A549 (cell line): ENCODE data around the gene PRPSAP2. TPM values are rescaled to one million over a fixed set of nuclear protein-coding genes. Genes with fewer than 3 reads are reported as not detected.

ENCODE experiments used
- ATAC-seq, 2 experiments: fragments of 200-7000 bp in 1 of 2; fragments of >200 bp in 1 of 2; cut with Nextera tagmentation in 1 of 2; cut with Tn5 transposase in 1 of 2; 3 replicates each; pipeline versions ENCODE4 v1.8.0 to v1.9.1; 2018 to 2020; ENCODE audit warnings: mild to moderate bottlenecking in 1 of 2, moderate library complexity in 1 of 2
- CTCF ChIA-PET: fragments of 300-600 bp; sonication (Branson Sonifier 250); formaldehyde crosslinking; extraction: SDS; loops from one replicate; lab custom pipeline; 2021; ENCODE audit warnings: antibody characterized with exemption, inconsistent platforms; lab: Yijun Ruan, JAX
- POLR2A ChIA-PET: fragments of 350-600 bp; formaldehyde crosslinking; extraction: SDS; loops from one replicate; lab custom pipeline; 2021; ENCODE audit warnings: antibody characterized with exemption, inconsistent platforms; lab: Yijun Ruan, JAX
- DNase-seq, 2 experiments: peaks; one replicate each; pipeline versions ENCODE4 v3.0.0 to v3.0.0-alpha.2; 2011 to 2016; ENCODE audit warnings: low read depth in 1 of 2, low spot score in 1 of 2
- FAIRE-seq: peaks from 2 replicates; lab custom pipeline; 2011; peaks lifted over from hg19 to GRCh38; lab: Jason Lieb, UNC
- H3K27ac ChIP-seq, 2 experiments: fragments of >200 bp; sonication (Bioruptor Twin); formaldehyde crosslinking; 3 replicates each; pipeline ENCODE4 v1.5.1; 2016 to 2017
- H3K4me1 ChIP-seq: fragments of >200 bp; sonication (Bioruptor Twin); formaldehyde crosslinking; 3 replicates; pipeline ENCODE4 v1.6.1; 2016
- H3K4me2 ChIP-seq: fragments of >200 bp; sonication (Bioruptor Twin); formaldehyde crosslinking; 3 replicates; pipeline ENCODE4 v1.6.1; 2016
- H3K4me3 ChIP-seq: fragments of >200 bp; sonication (Bioruptor Twin); formaldehyde crosslinking; 3 replicates; pipeline ENCODE4 v1.5.1; 2016
- H3K9me3 ChIP-seq: fragments of >200 bp; sonication (Bioruptor Twin); formaldehyde crosslinking; 3 replicates; pipeline ENCODE4 v1.6.1; 2016
- CBX2 ChIP-seq: fragments of 200-600 bp; sonication (generic); IDR thresholded peaks from 2 replicates; pipeline ENCODE4 v1.6.1; 2016; ENCODE audit warnings: low read depth, mild to moderate bottlenecking, borderline replicate concordance
- CHD2 ChIP-seq: fragments of 150-350 bp; IDR thresholded peaks from 2 replicates; pipeline ENCODE4 v1.6.1; 2014; ENCODE audit warnings: low read length; ENCODE audit not compliant: partially characterized antibody
- CHD4 ChIP-seq: fragments of 200-600 bp; sonication (generic); IDR thresholded peaks from 2 replicates; pipeline ENCODE4 v1.6.1; 2016; ENCODE audit warnings: antibody characterized with exemption, mild to moderate bottlenecking, borderline replicate concordance
- ESRRA ChIP-seq: fragments of 150-350 bp; IDR thresholded peaks from 2 replicates; pipeline ENCODE4 v1.6.1; 2014; ENCODE audit warnings: mild to moderate bottlenecking, low read length, borderline replicate concordance
- FOSL2 ChIP-seq, 2 experiments: fragments of 450-650 bp in 1 of 2; fragments of >200 bp in 1 of 2; sonication (Bioruptor Twin) in 1 of 2; formaldehyde crosslinking; IDR thresholded peaks; 2 replicates each; pipeline versions ENCODE4 v1.5.0 to v1.6.1; 2016 to 2020; ENCODE audit warnings: mild to moderate bottlenecking in 1 of 2, moderate library complexity in 1 of 2
- GATA3 ChIP-seq: IDR thresholded peaks from 2 replicates; pipeline ENCODE4 v1.6.1; 2012; ENCODE audit warnings: borderline replicate concordance
- HOXB13 ChIP-seq: fragments of 250-450 bp; sonication (Bioruptor Pico); IDR thresholded peaks from 2 replicates; pipeline ENCODE4 v1.5.0; 2020; ENCODE audit warnings: low read depth, mild to moderate bottlenecking, moderate library complexity
- JUN ChIP-seq, 2 experiments: fragments of >200 bp; sonication (Bioruptor Twin); formaldehyde crosslinking; IDR thresholded peaks; 2 replicates in 1 of 2; 3 replicates in 1 of 2; pipeline ENCODE4 v1.6.1; 2016 to 2017
- KDM5A ChIP-seq: fragments of 200-600 bp; sonication (generic); IDR thresholded peaks from 2 replicates; pipeline ENCODE4 v1.6.1; 2016; ENCODE audit warnings: antibody characterized with exemption, mild to moderate bottlenecking
- MAZ ChIP-seq: fragments of 150-350 bp; IDR thresholded peaks from 2 replicates; pipeline ENCODE4 v1.6.1; 2014; ENCODE audit warnings: antibody characterized with exemption, low read depth, low read length, borderline replicate concordance
- NPAS2 ChIP-seq: fragments of 250-450 bp; sonication (Bioruptor Pico); IDR thresholded peaks from 2 replicates; pipeline ENCODE4 v1.8.0; 2022; ENCODE audit warnings: mild to moderate bottlenecking, moderate library complexity, borderline replicate concordance
- PHF8 ChIP-seq: fragments of 200-600 bp; sonication (generic); IDR thresholded peaks from 2 replicates; pipeline ENCODE4 v1.6.1; 2016; ENCODE audit warnings: low read depth, mild to moderate bottlenecking, antibody characterized with exemption, moderate library complexity, borderline replicate concordance
- POLR2AphosphoS2 ChIP-seq: conservative IDR thresholded peaks from 2 replicates; pipeline ENCODE4 v1.6.1; 2012; ENCODE audit warnings: low read length, improper control_type of control experiment, inconsistent platforms
- RCOR1 ChIP-seq: fragments of 150-350 bp; IDR thresholded peaks from 2 replicates; pipeline ENCODE4 v1.6.1; 2014; ENCODE audit warnings: antibody characterized with exemption, low read length, low read depth
- RNF2 ChIP-seq: fragments of 200-600 bp; sonication (generic); IDR thresholded peaks from 2 replicates; pipeline ENCODE4 v1.6.1; 2016; ENCODE audit warnings: low read depth, mild to moderate bottlenecking, antibody characterized with exemption, moderate library complexity, borderline replicate concordance
- SMC3 ChIP-seq: fragments of >200 bp; sonication (Bioruptor Twin); formaldehyde crosslinking; IDR thresholded peaks from 3 replicates; pipeline ENCODE4 v1.6.1; 2018; ENCODE audit warnings: inconsistent platforms
- SREBF2 ChIP-seq: fragments of 450-650 bp; IDR thresholded peaks from 2 replicates; pipeline ENCODE4 v1.6.1; 2014; ENCODE audit warnings: mild to moderate bottlenecking, moderate library complexity
- TFCP2L1 ChIP-seq: fragments of 250-450 bp; sonication (Bioruptor Pico); IDR thresholded peaks from 2 replicates; pipeline ENCODE4 v1.5.0; 2021; ENCODE audit warnings: mild to moderate bottlenecking
- TP53 ChIP-seq: fragments of 250-450 bp; sonication (Bioruptor Pico); IDR thresholded peaks from 2 replicates; pipeline ENCODE4 v1.5.0; 2021; ENCODE audit warnings: mild to moderate bottlenecking, moderate library complexity
- ZSCAN20 ChIP-seq: fragments of 250-450 bp; sonication (Bioruptor Pico); IDR thresholded peaks from 2 replicates; pipeline ENCODE4 v1.8.0; 2022; ENCODE audit warnings: mild to moderate bottlenecking, moderate library complexity
- WGBS: methylation state at CpG from one replicate; pipeline ENCODE4 v1.1.6; 2017; ENCODE audit errors: missing lambda C conversion rate; 5-methylcytosine and 5-hydroxymethylcytosine counted together
- polyA plus RNA-seq, 4 experiments: library from polyadenylated mRNA; depleted of rRNA in 3 of 4; stranded (reverse); fragments of >200 nt; fragmentation: RNase III in 1 of 4; extraction: RNeasy Plus Mini Kit Qiagen cat#74134 plus additional on column Dnase treatment in 1 of 4; gene quantifications; 2 replicates in 3 of 4; 3 replicates in 1 of 4; pipeline ENCODE4 v1.2.3, GENCODE V29; 2011 to 2017
- TF ChIP-seq, protein P1 (sequence below): fragments of >200 bp; sonication (Bioruptor Twin); formaldehyde crosslinking; IDR thresholded peaks from 3 replicates; pipeline ENCODE4 v1.5.1; 2016
- TF ChIP-seq, protein P2 (sequence below): fragments of 450-650 bp; IDR thresholded peaks from 2 replicates; pipeline ENCODE4 v1.6.1; 2014; ENCODE audit warnings: antibody characterized with exemption
- TF ChIP-seq, protein P3 (sequence below): fragments of >200 bp; sonication (Bioruptor Twin); formaldehyde crosslinking; IDR thresholded peaks from 2 replicates; pipeline ENCODE4 v1.6.1; 2016
- TF ChIP-seq, protein P4 (sequence below): fragments of 250-450 bp; sonication (Bioruptor Pico); IDR thresholded peaks from 2 replicates; pipeline ENCODE4 v1.5.0; 2021; ENCODE audit warnings: mild to moderate bottlenecking, moderate library complexity, borderline replicate concordance
- TF ChIP-seq, protein P5 (sequence below): fragments of 150-350 bp; IDR thresholded peaks from 2 replicates; pipeline ENCODE4 v1.6.1; 2014; ENCODE audit warnings: low read depth, mild to moderate bottlenecking, low read length
- TF ChIP-seq, protein P6 (sequence below): fragments of 200-600 bp; sonication (generic); IDR thresholded peaks from 2 replicates; pipeline ENCODE4 v1.6.1; 2016; ENCODE audit warnings: antibody characterized with exemption, mild to moderate bottlenecking, moderate library complexity
- TF ChIP-seq, protein P7 (sequence below): IDR thresholded peaks from 2 replicates; pipeline ENCODE4 v1.6.1; 2012

PRPSAP2 gene
- polyA plus RNA-seq, 2 of the 4 experiments (the other 2 are of a cell fraction), result 53.3 to 82.1 TPM

DNA sequence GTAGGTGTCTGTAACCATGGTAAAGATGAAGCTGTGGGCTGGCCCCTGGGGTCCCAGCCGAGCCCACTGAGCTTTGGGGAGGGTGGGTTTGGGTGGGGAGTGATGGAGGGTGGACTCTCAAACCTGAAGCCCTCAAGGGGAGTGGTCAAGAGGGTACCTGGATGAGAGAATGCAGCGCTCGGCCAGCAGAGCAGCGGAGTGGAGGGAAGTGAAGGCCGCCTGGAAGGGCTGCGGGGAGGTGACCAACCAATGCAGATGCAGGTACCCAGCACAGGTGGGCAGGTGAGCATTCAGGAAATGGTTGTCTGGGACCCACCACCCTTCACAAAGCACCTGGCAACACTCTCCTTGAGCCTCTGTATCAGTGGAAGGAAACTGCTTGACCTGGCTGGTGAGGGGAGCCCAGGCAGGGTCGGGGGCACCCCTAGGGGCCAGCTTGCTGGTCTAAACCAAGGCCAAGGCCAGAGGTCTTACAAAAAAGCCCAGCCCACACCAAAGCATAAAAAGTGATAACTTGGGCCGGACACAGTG is 90.6 kb downstream of the PRPSAP2 start:
- H3K4me2 ChIP-seq, result no peak overlapping the region
- no peak overlapping the region for H3K4me3 ChIP-seq
- no peaks in the 10 kb centered on the region for H3K4me1 ChIP-seq
- DNase-seq (no peak), FAIRE-seq (no peak), ATAC-seq (no peak)
- TF ChIP-seq, protein P1, sequence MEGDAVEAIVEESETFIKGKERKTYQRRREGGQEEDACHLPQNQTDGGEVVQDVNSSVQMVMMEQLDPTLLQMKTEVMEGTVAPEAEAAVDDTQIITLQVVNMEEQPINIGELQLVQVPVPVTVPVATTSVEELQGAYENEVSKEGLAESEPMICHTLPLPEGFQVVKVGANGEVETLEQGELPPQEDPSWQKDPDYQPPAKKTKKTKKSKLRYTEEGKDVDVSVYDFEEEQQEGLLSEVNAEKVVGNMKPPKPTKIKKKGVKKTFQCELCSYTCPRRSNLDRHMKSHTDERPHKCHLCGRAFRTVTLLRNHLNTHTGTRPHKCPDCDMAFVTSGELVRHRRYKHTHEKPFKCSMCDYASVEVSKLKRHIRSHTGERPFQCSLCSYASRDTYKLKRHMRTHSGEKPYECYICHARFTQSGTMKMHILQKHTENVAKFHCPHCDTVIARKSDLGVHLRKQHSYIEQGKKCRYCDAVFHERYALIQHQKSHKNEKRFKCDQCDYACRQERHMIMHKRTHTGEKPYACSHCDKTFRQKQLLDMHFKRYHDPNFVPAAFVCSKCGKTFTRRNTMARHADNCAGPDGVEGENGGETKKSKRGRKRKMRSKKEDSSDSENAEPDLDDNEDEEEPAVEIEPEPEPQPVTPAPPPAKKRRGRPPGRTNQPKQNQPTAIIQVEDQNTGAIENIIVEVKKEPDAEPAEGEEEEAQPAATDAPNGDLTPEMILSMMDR, result no peak
- TF ChIP-seq RCOR1 (no peak), TFCP2L1 (no peak), ZSCAN20 (CRISPR knock-in tag) (no peak), SREBF2 (no peak), MAZ (no peak), FOSL2 (IDR thresholded peaks at IDR 0.05) (no peak), FOSL2 (CRISPR knock-in tag; IDR thresholded peaks at IDR 0.05) (no peak), CBX2 (no peak), SMC3 (no peak), HOXB13 (no peak), RNF2 (no peak), NPAS2 (CRISPR knock-in tag) (no peak), POLR2AphosphoS2 (no peak), CHD4 (no peak), ESRRA (no peak), CHD2 (no peak), GATA3 (no peak), JUN (IDR thresholded peaks at IDR 0.05) (no peak)
- TF ChIP-seq, protein P2, sequence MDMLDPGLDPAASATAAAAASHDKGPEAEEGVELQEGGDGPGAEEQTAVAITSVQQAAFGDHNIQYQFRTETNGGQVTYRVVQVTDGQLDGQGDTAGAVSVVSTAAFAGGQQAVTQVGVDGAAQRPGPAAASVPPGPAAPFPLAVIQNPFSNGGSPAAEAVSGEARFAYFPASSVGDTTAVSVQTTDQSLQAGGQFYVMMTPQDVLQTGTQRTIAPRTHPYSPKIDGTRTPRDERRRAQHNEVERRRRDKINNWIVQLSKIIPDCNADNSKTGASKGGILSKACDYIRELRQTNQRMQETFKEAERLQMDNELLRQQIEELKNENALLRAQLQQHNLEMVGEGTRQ, result no peak
- TF ChIP-seq, protein P3, sequence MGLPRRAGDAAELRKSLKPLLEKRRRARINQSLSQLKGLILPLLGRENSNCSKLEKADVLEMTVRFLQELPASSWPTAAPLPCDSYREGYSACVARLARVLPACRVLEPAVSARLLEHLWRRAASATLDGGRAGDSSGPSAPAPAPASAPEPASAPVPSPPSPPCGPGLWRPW, result no peak
- CTCF ChIA-PET, result interaction anchor here (0.9 to 3.8 kb wide), 5 partner anchors 10 to 322 kb away, joined by 3 to 48 read pairs (median 5); no protein-coding TSS in a partner anchor
- 82% methylated on average over 7 of the region's 8 CpGs for WGBS
- H3K9me3 ChIP-seq, result no peaks in the 10 kb centered on the region
- H3K27ac ChIP-seq, result no peak overlapping the region
- POLR2A ChIA-PET, result no interaction called here

DNA sequence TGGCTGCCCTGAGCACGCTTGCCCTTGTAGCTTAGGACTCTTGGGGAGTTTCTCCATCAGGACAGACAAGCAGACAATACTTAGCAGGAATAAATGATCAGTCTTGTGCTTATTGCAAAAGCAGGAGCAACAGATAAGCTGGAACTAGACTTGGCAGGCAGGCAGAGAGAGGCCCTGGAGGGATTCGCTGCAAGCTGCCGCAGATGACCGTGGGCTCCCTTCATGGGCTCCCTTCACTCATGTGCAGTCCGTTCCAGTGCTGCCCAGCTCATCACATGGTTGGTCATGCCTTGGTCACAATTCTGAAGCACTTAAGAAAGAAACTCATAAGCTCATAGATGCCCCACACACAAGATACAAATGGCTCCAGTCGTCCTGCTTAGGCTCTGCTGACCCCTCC is 91.6 kb downstream of the PRPSAP2 start:
- TF ChIP-seq POLR2AphosphoS2, result no peak
- TF ChIP-seq, protein P4, sequence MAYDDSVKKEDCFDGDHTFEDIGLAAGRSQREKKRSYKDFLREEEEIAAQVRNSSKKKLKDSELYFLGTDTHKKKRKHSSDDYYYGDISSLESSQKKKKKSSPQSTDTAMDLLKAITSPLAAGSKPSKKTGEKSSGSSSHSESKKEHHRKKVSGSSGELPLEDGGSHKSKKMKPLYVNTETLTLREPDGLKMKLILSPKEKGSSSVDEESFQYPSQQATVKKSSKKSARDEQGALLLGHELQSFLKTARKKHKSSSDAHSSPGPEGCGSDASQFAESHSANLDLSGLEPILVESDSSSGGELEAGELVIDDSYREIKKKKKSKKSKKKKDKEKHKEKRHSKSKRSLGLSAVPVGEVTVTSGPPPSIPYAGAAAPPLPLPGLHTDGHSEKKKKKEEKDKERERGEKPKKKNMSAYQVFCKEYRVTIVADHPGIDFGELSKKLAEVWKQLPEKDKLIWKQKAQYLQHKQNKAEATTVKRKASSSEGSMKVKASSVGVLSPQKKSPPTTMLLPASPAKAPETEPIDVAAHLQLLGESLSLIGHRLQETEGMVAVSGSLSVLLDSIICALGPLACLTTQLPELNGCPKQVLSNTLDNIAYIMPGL, result no peak
- TF ChIP-seq SMC3, result no peak
- no peak for TF ChIP-seq CHD2
- TF ChIP-seq PHF8, result no peak
- TF ChIP-seq, protein P5, sequence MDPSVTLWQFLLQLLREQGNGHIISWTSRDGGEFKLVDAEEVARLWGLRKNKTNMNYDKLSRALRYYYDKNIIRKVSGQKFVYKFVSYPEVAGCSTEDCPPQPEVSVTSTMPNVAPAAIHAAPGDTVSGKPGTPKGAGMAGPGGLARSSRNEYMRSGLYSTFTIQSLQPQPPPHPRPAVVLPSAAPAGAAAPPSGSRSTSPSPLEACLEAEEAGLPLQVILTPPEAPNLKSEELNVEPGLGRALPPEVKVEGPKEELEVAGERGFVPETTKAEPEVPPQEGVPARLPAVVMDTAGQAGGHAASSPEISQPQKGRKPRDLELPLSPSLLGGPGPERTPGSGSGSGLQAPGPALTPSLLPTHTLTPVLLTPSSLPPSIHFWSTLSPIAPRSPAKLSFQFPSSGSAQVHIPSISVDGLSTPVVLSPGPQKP, result no peak
- no peak for TF ChIP-seq TP53
- TF ChIP-seq KDM5A, result no peak
- TF ChIP-seq, protein P6, sequence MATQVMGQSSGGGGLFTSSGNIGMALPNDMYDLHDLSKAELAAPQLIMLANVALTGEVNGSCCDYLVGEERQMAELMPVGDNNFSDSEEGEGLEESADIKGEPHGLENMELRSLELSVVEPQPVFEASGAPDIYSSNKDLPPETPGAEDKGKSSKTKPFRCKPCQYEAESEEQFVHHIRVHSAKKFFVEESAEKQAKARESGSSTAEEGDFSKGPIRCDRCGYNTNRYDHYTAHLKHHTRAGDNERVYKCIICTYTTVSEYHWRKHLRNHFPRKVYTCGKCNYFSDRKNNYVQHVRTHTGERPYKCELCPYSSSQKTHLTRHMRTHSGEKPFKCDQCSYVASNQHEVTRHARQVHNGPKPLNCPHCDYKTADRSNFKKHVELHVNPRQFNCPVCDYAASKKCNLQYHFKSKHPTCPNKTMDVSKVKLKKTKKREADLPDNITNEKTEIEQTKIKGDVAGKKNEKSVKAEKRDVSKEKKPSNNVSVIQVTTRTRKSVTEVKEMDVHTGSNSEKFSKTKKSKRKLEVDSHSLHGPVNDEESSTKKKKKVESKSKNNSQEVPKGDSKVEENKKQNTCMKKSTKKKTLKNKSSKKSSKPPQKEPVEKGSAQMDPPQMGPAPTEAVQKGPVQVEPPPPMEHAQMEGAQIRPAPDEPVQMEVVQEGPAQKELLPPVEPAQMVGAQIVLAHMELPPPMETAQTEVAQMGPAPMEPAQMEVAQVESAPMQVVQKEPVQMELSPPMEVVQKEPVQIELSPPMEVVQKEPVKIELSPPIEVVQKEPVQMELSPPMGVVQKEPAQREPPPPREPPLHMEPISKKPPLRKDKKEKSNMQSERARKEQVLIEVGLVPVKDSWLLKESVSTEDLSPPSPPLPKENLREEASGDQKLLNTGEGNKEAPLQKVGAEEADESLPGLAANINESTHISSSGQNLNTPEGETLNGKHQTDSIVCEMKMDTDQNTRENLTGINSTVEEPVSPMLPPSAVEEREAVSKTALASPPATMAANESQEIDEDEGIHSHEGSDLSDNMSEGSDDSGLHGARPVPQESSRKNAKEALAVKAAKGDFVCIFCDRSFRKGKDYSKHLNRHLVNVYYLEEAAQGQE, result no peak
- TF ChIP-seq, protein P7, sequence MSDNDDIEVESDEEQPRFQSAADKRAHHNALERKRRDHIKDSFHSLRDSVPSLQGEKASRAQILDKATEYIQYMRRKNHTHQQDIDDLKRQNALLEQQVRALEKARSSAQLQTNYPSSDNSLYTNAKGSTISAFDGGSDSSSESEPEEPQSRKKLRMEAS, result no peak
- no peak overlapping the region for H3K4me3 ChIP-seq
- DNase-seq, result no peak
- ATAC-seq, result no peak
- no peak overlapping the region for H3K4me2 ChIP-seq
- ChIA-PET POLR2A (no interaction called here), CTCF (interaction anchor here (0.9 to 3.8 kb wide), 6 partner anchors 8 to 323 kb away, joined by 3 to 48 read pairs (median 4); no protein-coding TSS in a partner anchor)
- H3K4me1 ChIP-seq, result no peaks in the 10 kb centered on the region
- no peak overlapping the region for H3K27ac ChIP-seq
- no peaks in the 10 kb centered on the region for H3K9me3 ChIP-seq
- WGBS, result 74% methylated on average over 6 of the region's 6 CpGs
- no peak for FAIRE-seq
